NCI-H69 (cell line): ENCODE data around the gene GPC3.

ENCODE experiments used
- DNase-seq: peaks from one replicate; lab custom pipeline; 2025; lab: John Stamatoyannopoulos, UW

The GPC3 gene

GRCh38 chrX:133926809-133927208 lies 58.6 kb downstream of the GPC3 start:
- DNase-seq = peak; percentile 13

- DNase-seq = no peak
Measured at GRCh38 chrX:133926099-133926498, 59.3 kb downstream of the GPC3 start.

- DNase-seq = no peak
Measured at GRCh38 chrX:133924548-133924947, 60.8 kb downstream of the GPC3 start.

GRCh38 chrX:133923548-133923947 lies 61.8 kb downstream of the GPC3 start:
- no peak for DNase-seq

GRCh38 chrX:133923113-133923512 lies 62.3 kb downstream of the GPC3 start:
- DNase-seq = no peak

GRCh38 chrX:133922390-133922771 lies 63.0 kb downstream of the GPC3 start:
- DNase-seq = peak; percentile 27

- peak; percentile 61 for DNase-seq
Measured at GRCh38 chrX:133921764-133922389, 63.5 kb downstream of the GPC3 start.

- DNase-seq = no peak
Measured at GRCh38 chrX:133921086-133921485, 64.3 kb downstream of the GPC3 start.

- DNase-seq = no peak
Measured at GRCh38 chrX:133918361-133918771, 67.0 kb downstream of the GPC3 start.

GRCh38 chrX:133916984-133917722 lies 68.2 kb downstream of the GPC3 start:
- no peak for DNase-seq

- DNase-seq = peak; percentile 7
Measured at GRCh38 chrX:133913658-133914388, 71.6 kb downstream of the GPC3 start.

- DNase-seq = no peak
Measured at GRCh38 chrX:133913009-133913408, 72.4 kb downstream of the GPC3 start.

- DNase-seq = no peak
Measured at GRCh38 chrX:133911825-133912495, 73.4 kb downstream of the GPC3 start.

GRCh38 chrX:133910539-133910938 lies 74.9 kb downstream of the GPC3 start:
- no peak for DNase-seq

- no peak for DNase-seq
Measured at GRCh38 chrX:133909888-133910287, 75.5 kb downstream of the GPC3 start.

- DNase-seq = no peak
Measured at GRCh38 chrX:133908223-133908955, 77.0 kb downstream of the GPC3 start.

- no peak for DNase-seq
Measured at GRCh38 chrX:133907606-133908005, 77.8 kb downstream of the GPC3 start.

GRCh38 chrX:133905305-133905704 lies 80.1 kb downstream of the GPC3 start:
- DNase-seq = no peak

- DNase-seq = peak; percentile 59
Measured at GRCh38 chrX:133897593-133898163, 87.7 kb downstream of the GPC3 start.

GRCh38 chrX:133892337-133892736 lies 93.1 kb downstream of the GPC3 start:
- no peak for DNase-seq

GRCh38 chrX:133888984-133889383 lies 96.4 kb downstream of the GPC3 start:
- DNase-seq = no peak
